Smooth muscle cell of the brain vasculature (primary cell): Measurements from ENCODE around the gene MBOAT2.
"Not testable (repeated sequence)": the region's sequence is repeated elsewhere in the genome, so short reads cannot be mapped to it uniquely, and the experiment has no call there.

Experiments used
- DNase-seq: peaks from one replicate; pipeline ENCODE4 v3.0.0-alpha.2; 2012; ENCODE audit warnings: low read depth, low spot score

MBOAT2 gene

GRCh38 chr2:9003616-9004337, at the start of gene MBOAT2:
Gene MBOAT2 (minus strand): TSS chr2:9003684. CDS start chr2:9003614, 70 bp downstream.
- DNase-seq: peak; percentile 70

- no peak for DNase-seq
These were observed 49.5 kb upstream of the MBOAT2 start for GRCh38 chr2:9052821-9053533.

GRCh38 chr2:9051451-9051850, 48.0 kb upstream of the MBOAT2 start:
- not testable (repeated sequence) for DNase-seq

- DNase-seq: no peak
These were observed 46.8 kb upstream of the MBOAT2 start for GRCh38 chr2:9050122-9050809.

- DNase-seq: no peak
These were observed 42.1 kb upstream of the MBOAT2 start for GRCh38 chr2:9045595-9045994.

- not testable (repeated sequence) for DNase-seq
These were observed 40.0 kb upstream of the MBOAT2 start for GRCh38 chr2:9043491-9043890.

GRCh38 chr2:9037166-9037565, 33.7 kb upstream of the MBOAT2 start:
- no peak for DNase-seq

GRCh38 chr2:9033385-9034168, 30.1 kb upstream of the MBOAT2 start:
- no peak for DNase-seq

- no peak for DNase-seq
These were observed 29.2 kb upstream of the MBOAT2 start for GRCh38 chr2:9032536-9033255.

- DNase-seq: no peak
These were observed 28.6 kb upstream of the MBOAT2 start for GRCh38 chr2:9032121-9032520.

- DNase-seq: no peak
These were observed 27.8 kb upstream of the MBOAT2 start for GRCh38 chr2:9031246-9031645.

- DNase-seq: no peak
These were observed 27.4 kb upstream of the MBOAT2 start for GRCh38 chr2:9030841-9031240.

GRCh38 chr2:9030190-9030589, 26.7 kb upstream of the MBOAT2 start:
- DNase-seq: no peak

- DNase-seq: no peak
These were observed 26.2 kb upstream of the MBOAT2 start for GRCh38 chr2:9029721-9030120.

- DNase-seq: no peak
These were observed 24.4 kb upstream of the MBOAT2 start for GRCh38 chr2:9027884-9028283.

GRCh38 chr2:9025746-9026145, 22.3 kb upstream of the MBOAT2 start:
- DNase-seq: no peak

GRCh38 chr2:9024575-9024974, 21.1 kb upstream of the MBOAT2 start:
- no peak for DNase-seq

GRCh38 chr2:9021563-9022211, 18.2 kb upstream of the MBOAT2 start:
- DNase-seq: no peak

GRCh38 chr2:9020267-9020666, 16.8 kb upstream of the MBOAT2 start:
- no peak for DNase-seq

GRCh38 chr2:9018534-9018933, 15.1 kb upstream of the MBOAT2 start:
- no peak for DNase-seq

GRCh38 chr2:9018109-9018508, 14.6 kb upstream of the MBOAT2 start:
- no peak for DNase-seq
